SK-N-SH (cell line): ENCODE measurements around the gene PTPRG. TPM values are rescaled to one million over a fixed set of nuclear protein-coding genes. Genes with fewer than 3 reads are reported as not detected.

Experiments used
- CTCF ChIA-PET: fragments of 300-600, 350-600 bp; formaldehyde crosslinking; extraction: SDS; loops from one replicate; lab custom pipeline; 2021; lab: Yijun Ruan, JAX
- POLR2A ChIA-PET: fragments of 350-600 bp; sonication (Branson Sonifier 250); formaldehyde crosslinking; extraction: SDS; loops from one replicate; lab custom pipeline; 2020; ENCODE audit warnings: antibody characterized with exemption, inconsistent platforms; lab: Yijun Ruan, JAX
- DNase-seq: peaks from one replicate; pipeline ENCODE4 v3.0.0; 2012
- H2AFZ ChIP-seq: fragments of 200-600 bp; sonication (generic); 2 replicates; pipeline ENCODE4 v1.8.1; 2016; ENCODE audit warnings: antibody characterized with exemption, mild to moderate bottlenecking, low read depth
- H3F3A ChIP-seq: fragments of 200-600 bp; sonication (generic); replicated peaks from 2 replicates; pipeline ENCODE3; 2016; ENCODE audit warnings: antibody characterized with exemption, mild to moderate bottlenecking; ENCODE audit not compliant: insufficient read depth
- H3K27ac ChIP-seq, 2 experiments: fragments of 200-500 bp in 1 of 2; fragments of 200-600 bp in 1 of 2; sonication (Bioruptor generic) in 1 of 2; sonication (generic), shearing (Covaris generic) in 1 of 2; 2 replicates each; pipeline versions ENCODE4 v1.5.1 to v1.6.1; 2014 to 2016; ENCODE audit warnings: low read depth in 2 of 2, inconsistent platforms in 1 of 2, low read length in 1 of 2, mild to moderate bottlenecking in 1 of 2, mixed read lengths in 1 of 2
- H3K27me3 ChIP-seq: fragments of 200-600 bp; sonication (generic), shearing (Covaris generic); 2 replicates; pipeline ENCODE4 v1.6.1; 2016; ENCODE audit warnings: mixed run types; ENCODE audit not compliant: insufficient read depth
- H3K36me3 ChIP-seq, 2 experiments: fragments of 200-500 bp in 1 of 2; fragments of 200-600 bp in 1 of 2; sonication (Bioruptor generic) in 1 of 2; sonication (generic) in 1 of 2; replicated peaks in 1 of 2; 2 replicates each; pipeline versions ENCODE3 to v1.5.1; 2014 to 2016; ENCODE audit warnings: low read length in 1 of 2, mild to moderate bottlenecking in 1 of 2; ENCODE audit not compliant: insufficient read depth in 2 of 2, control insufficient read depth in 1 of 2
- H3K4me1 ChIP-seq, 2 experiments: fragments of 200-500 bp in 1 of 2; fragments of 200-600 bp in 1 of 2; sonication (Bioruptor generic) in 1 of 2; sonication (generic), shearing (Covaris generic) in 1 of 2; 2 replicates each; pipeline versions ENCODE4 v1.5.1 to v1.6.1; 2014 to 2016; ENCODE audit warnings: low read depth in 1 of 2, low read length in 1 of 2, mixed run types in 1 of 2; ENCODE audit not compliant: insufficient read depth in 2 of 2, control insufficient read depth in 1 of 2
- H3K4me2 ChIP-seq: fragments of 200-600 bp; sonication (generic), shearing (Covaris generic); 2 replicates; pipeline ENCODE4 v1.6.1; 2017; ENCODE audit warnings: mixed run types
- H3K4me3 ChIP-seq, 2 experiments: fragments of 200-500 bp in 1 of 2; fragments of 200-600 bp in 1 of 2; sonication (Bioruptor generic) in 1 of 2; sonication (generic), shearing (Covaris generic) in 1 of 2; 2 replicates each; pipeline versions ENCODE4 v1.5.1 to v1.8.1; 2014 to 2016; ENCODE audit warnings: low read depth in 2 of 2, inconsistent platforms in 1 of 2, low read length in 1 of 2, mild to moderate bottlenecking in 1 of 2, mixed read lengths in 1 of 2, moderate library complexity in 1 of 2
- H3K79me2 ChIP-seq: fragments of 200-600 bp; sonication (generic); 2 replicates; pipeline ENCODE4 v1.8.1; 2017; ENCODE audit warnings: mild to moderate bottlenecking; ENCODE audit not compliant: insufficient read depth
- H3K9ac ChIP-seq: fragments of 200-600 bp; sonication (generic); 2 replicates; pipeline ENCODE4 v1.6.1; 2017; ENCODE audit warnings: mixed run types
- H3K9me2 ChIP-seq: fragments of 200-600 bp; sonication (generic); 2 replicates; pipeline ENCODE4 v1.6.1; 2017; ENCODE audit warnings: mixed run types
- H3K9me3 ChIP-seq: fragments of 200-600 bp; sonication (generic); 2 replicates; pipeline ENCODE4 v1.6.1; 2017; ENCODE audit warnings: mixed run types, mild to moderate bottlenecking, moderate library complexity
- H4K20me1 ChIP-seq: fragments of 200-600 bp; sonication (generic); 2 replicates; pipeline ENCODE4 v1.6.1; 2017; ENCODE audit warnings: mild to moderate bottlenecking, mixed run types; ENCODE audit not compliant: insufficient read depth
- CTCF ChIP-seq: fragments of 200-600 bp; sonication (generic); IDR thresholded peaks from 2 replicates; pipeline ENCODE4 v1.6.1; 2017; ENCODE audit warnings: antibody characterized with exemption, mild to moderate bottlenecking, moderate library complexity
- EZH2phosphoT487 ChIP-seq: fragments of 200-600 bp; sonication (generic); IDR thresholded peaks from 2 replicates; pipeline ENCODE4 v1.6.1; 2017; ENCODE audit warnings: low read depth, mixed run types, mild to moderate bottlenecking, antibody characterized with exemption, moderate library complexity, borderline replicate concordance
- FOXM1 ChIP-seq: IDR thresholded peaks from 2 replicates; pipeline ENCODE4 v1.4.0; 2012; ENCODE audit warnings: low read depth, mild to moderate bottlenecking
- GABPA ChIP-seq: IDR thresholded peaks from 2 replicates; pipeline ENCODE4 v1.4.0; 2012; ENCODE audit warnings: low read depth, mild to moderate bottlenecking
- MEF2A ChIP-seq: IDR thresholded peaks from 2 replicates; pipeline ENCODE4 v1.4.0; 2012; ENCODE audit warnings: low read depth, borderline replicate concordance
- NFIC ChIP-seq: IDR thresholded peaks from 2 replicates; pipeline ENCODE4 v1.4.0; 2012; ENCODE audit warnings: borderline replicate concordance
- POLR2AphosphoS5 ChIP-seq: IDR thresholded peaks from 2 replicates; pipeline ENCODE4 v1.6.1; 2012; ENCODE audit warnings: low read depth, low read length
- RAD21 ChIP-seq: IDR thresholded peaks from 2 replicates; pipeline ENCODE4 v1.6.1; 2012; ENCODE audit warnings: mild to moderate bottlenecking, low read length
- RFX5 ChIP-seq: IDR thresholded peaks from 2 replicates; pipeline ENCODE4 v1.6.1; 2012; ENCODE audit warnings: mild to moderate bottlenecking, improper control_type of control experiment, low read length
- RXRA ChIP-seq: IDR thresholded peaks from 2 replicates; pipeline ENCODE4 v1.4.0; 2012; ENCODE audit warnings: low read depth, mild to moderate bottlenecking, borderline replicate concordance
- SMC3 ChIP-seq: IDR thresholded peaks from 2 replicates; pipeline ENCODE4 v1.6.1; 2012; ENCODE audit warnings: low read depth, low read length, improper control_type of control experiment
- TAF1 ChIP-seq: IDR thresholded peaks from 2 replicates; pipeline ENCODE4 v1.6.1; 2012; ENCODE audit warnings: low read depth, mild to moderate bottlenecking, low read length, moderate library complexity, borderline replicate concordance
- WGBS: methylation state at CpG from one replicate; pipeline ENCODE4 v1.1.6; 2017; ENCODE audit warnings: low lambda C conversion rate; 5-methylcytosine and 5-hydroxymethylcytosine counted together
- polyA plus RNA-seq, 3 experiments: library from polyadenylated mRNA; depleted of rRNA; stranded (reverse); fragments of >200 nt; gene quantifications; 2 replicates each; pipeline ENCODE4 v1.2.3, GENCODE V29; 2012
- TF ChIP-seq, protein P1 (sequence below): fragments of 150-350 bp; IDR thresholded peaks from 2 replicates; pipeline ENCODE4 v1.6.1; 2016; ENCODE audit warnings: mild to moderate bottlenecking, low read depth, low read length
- TF ChIP-seq, protein P2 (sequence below): IDR thresholded peaks from 2 replicates; pipeline ENCODE4 v1.4.0; 2012; ENCODE audit warnings: low read depth, borderline replicate concordance

Gene PTPRG
- polyA plus RNA-seq, 1 of the 3 experiments (the other 2 are of a cell fraction), result 14.1 TPM

DNA sequence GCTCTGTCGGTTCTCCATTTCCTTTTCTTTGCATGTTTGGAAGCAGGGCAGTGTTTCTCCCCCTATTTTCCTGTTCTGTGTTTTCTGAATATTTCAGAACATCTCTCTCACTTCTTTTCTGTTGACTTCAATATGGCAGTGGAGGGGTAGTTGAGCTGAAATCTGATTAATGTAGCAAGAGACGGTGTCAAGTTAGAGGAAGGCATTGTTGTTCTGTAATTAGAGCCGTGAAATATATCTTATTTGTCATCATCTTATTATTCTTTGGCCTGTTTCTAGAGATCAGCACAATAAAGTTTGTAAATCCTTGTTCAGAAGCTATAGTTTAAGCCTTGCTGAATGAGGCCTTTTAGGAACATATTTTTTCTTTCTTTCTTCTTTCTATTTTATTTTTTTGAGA is 353.9 kb downstream of the PTPRG start:
- TF ChIP-seq, protein P1, sequence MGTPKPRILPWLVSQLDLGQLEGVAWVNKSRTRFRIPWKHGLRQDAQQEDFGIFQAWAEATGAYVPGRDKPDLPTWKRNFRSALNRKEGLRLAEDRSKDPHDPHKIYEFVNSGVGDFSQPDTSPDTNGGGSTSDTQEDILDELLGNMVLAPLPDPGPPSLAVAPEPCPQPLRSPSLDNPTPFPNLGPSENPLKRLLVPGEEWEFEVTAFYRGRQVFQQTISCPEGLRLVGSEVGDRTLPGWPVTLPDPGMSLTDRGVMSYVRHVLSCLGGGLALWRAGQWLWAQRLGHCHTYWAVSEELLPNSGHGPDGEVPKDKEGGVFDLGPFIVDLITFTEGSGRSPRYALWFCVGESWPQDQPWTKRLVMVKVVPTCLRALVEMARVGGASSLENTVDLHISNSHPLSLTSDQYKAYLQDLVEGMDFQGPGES, result no peak
- TF ChIP-seq POLR2AphosphoS5 (no peak), RAD21 (no peak), GABPA (no peak), RXRA (no peak), TAF1 (no peak), FOXM1 (no peak), EZH2phosphoT487 (no peak), MEF2A (no peak), NFIC (no peak), RFX5 (no peak)
- TF ChIP-seq, protein P2, sequence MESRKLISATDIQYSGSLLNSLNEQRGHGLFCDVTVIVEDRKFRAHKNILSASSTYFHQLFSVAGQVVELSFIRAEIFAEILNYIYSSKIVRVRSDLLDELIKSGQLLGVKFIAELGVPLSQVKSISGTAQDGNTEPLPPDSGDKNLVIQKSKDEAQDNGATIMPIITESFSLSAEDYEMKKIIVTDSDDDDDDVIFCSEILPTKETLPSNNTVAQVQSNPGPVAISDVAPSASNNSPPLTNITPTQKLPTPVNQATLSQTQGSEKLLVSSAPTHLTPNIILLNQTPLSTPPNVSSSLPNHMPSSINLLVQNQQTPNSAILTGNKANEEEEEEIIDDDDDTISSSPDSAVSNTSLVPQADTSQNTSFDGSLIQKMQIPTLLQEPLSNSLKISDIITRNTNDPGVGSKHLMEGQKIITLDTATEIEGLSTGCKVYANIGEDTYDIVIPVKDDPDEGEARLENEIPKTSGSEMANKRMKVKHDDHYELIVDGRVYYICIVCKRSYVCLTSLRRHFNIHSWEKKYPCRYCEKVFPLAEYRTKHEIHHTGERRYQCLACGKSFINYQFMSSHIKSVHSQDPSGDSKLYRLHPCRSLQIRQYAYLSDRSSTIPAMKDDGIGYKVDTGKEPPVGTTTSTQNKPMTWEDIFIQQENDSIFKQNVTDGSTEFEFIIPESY, result no peak
- TF ChIP-seq, all 33 proteins: peak for 0
- 93% methylated on average over 3 of the region's 3 CpGs for WGBS
- ChIA-PET CTCF (interaction anchor here (1.6 kb wide), 1 partner anchor 24 kb away, joined by 3 read pairs; no protein-coding TSS in a partner anchor), POLR2A (no interaction called here)
- peaks cover 4% of the 10 kb centered on the region for H3F3A ChIP-seq
- no peak overlapping the region for H3K4me2 ChIP-seq
- H3K9ac ChIP-seq, result no peak overlapping the region
- no peaks in the 10 kb centered on the region for H3K27me3 ChIP-seq
- H3K36me3 ChIP-seq, result no peaks in the 10 kb centered on the region
- no peak overlapping the region for H3K4me3 ChIP-seq
- no peaks in the 10 kb centered on the region; the same call in 1 of the 2 replicates for H3K79me2 ChIP-seq
- no peaks in the 10 kb centered on the region for H3K9me2 ChIP-seq
- no peak for DNase-seq
- no peak overlapping the region for H3K27ac ChIP-seq
- no peaks in the 10 kb centered on the region for H3K9me3 ChIP-seq
- H3K4me1 ChIP-seq, result no peaks in the 10 kb centered on the region
- H4K20me1 ChIP-seq, result no peaks in the 10 kb centered on the region
- H2AFZ ChIP-seq, result no peak overlapping the region

DNA sequence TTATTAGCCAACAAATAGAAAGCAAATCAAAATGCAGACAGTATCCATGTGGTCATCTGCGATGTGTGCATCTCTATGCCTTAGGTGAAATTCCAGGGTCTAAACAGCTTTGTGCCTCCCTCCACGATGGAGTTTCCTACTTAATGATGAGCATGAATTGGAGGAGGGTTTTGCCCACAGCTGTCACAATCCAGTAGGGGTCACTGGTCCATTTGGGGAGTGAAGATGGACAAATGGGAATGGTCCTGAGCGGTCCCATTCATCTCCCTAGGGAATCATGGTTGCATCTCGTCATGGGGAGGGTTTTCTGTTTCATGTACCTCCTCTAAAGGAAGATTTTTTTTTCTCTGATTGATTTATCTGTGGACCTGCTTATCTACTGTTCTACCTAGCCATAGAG is 358.0 kb downstream of the PTPRG start:
- no peak overlapping the region for H3K9ac ChIP-seq
- no peaks in the 10 kb centered on the region for H3K27me3 ChIP-seq
- peaks cover 6% of the 10 kb centered on the region for H3F3A ChIP-seq
- WGBS, result 93% methylated on average over 4 of the region's 4 CpGs
- no peaks in the 10 kb centered on the region; the same call in 1 of the 2 replicates for H3K79me2 ChIP-seq
- no peaks in the 10 kb centered on the region for H3K9me2 ChIP-seq
- peak; percentile 18; the same call in 1 of the 2 replicates for TF ChIP-seq CTCF
- TF ChIP-seq SMC3, result no peak
- peak; percentile 17; the same call in 1 of the 2 replicates for TF ChIP-seq RAD21
- no peak overlapping the region for H3K4me3 ChIP-seq
- no peak overlapping the region for H2AFZ ChIP-seq
- H4K20me1 ChIP-seq, result no peaks in the 10 kb centered on the region
- no peaks in the 10 kb centered on the region for H3K36me3 ChIP-seq
- ChIA-PET POLR2A (no interaction called here), CTCF (interaction anchor here (1.5 kb wide), 1 partner anchor 35 kb away, joined by 3 read pairs; no protein-coding TSS in a partner anchor)
- no peak overlapping the region for H3K27ac ChIP-seq
- DNase-seq, result no peak
- peaks cover 0 to 2% of the 10 kb centered on the region in 2 experiments; a peak in 1 of 4 replicates for H3K4me1 ChIP-seq
- no peak overlapping the region for H3K4me2 ChIP-seq
- no peaks in the 10 kb centered on the region for H3K9me3 ChIP-seq
